ENCODE measurements around the gene HRNR.
A peak's percentile ranks its signal among the peaks of the same experiment; 100 is the strongest.

HRNR gene

DNA sequence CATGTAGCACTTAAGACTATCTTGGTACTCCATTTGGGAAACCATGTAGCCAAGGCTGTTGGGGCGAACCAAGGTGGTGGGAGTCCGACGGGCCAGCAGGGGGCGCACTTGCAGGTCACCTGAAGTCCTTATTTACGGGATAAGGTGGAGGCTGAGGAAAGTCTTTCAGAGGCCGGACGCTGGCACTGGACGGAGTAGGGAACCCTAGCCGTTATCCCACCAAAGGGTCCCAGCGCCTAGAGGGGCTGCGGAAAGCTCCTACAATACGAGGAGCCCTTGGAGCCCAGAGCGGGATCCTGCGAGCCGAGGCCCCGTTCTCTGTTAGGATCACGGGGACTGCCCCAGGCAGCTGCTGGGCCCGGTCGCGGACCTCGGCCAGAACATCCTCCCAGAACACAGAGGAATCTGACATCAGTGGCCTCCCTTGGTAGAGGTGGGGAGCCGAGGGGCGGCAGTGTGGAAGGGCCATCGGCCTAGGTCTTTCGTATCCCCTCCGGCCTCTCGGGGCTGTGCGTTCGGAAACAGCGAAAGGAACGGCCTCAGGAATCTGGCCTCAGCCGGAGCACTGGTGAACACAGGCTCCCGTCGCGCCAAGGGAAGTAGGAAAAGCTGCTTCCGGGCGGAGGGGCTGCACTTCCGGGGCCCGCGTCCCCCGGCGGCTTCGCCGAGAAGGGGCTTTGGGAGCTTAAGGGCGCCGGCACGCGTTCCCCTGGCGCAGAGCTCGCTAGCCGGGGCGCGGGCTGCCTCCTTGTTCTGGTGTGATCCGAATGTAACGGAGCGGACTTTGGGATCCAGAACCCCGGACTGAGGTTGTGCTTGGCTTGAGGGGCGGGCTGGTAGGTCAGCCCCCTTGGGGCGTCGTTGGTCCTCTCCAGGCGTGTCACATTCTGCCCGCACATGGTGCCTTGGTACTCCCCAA lies 35.1 kb downstream of the HRNR start:
- peak; percentile 70 for DNase-seq

DNA sequence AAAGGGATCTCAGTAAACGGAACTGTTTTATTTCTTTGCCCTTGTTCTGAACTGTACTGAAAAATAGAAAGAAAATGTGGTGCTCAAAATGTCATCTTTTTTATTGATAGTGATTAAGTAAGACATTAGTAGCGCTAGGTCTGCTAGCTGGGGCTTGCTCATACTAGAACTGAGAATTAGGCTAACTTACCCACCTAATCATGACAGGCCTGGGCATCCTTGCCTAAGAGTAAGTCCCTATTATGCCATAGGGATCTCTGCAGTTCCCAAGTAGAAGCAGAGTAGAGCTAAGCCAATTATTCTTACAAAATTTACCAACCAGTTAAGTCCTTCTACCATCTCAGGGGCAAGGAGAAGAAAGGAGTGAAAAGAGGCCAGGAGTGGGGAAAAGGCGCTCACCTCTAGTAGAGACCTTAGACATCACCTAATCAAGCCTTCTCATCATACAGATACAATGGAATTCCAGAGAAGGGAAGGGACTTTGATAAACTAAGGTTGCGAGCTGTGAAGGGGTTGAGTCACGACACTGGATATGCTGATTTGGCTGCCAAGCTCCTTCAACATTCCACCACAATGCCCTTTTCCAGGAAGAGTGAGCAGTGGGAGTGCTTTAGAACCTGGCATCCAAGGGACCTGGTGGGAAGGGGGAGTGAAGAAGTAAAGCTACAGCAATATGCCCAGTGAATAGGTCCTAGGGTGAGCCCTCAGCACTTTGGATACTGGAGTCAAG lies 37.3 kb downstream of the HRNR start:
- DNase-seq = no peak

DNA sequence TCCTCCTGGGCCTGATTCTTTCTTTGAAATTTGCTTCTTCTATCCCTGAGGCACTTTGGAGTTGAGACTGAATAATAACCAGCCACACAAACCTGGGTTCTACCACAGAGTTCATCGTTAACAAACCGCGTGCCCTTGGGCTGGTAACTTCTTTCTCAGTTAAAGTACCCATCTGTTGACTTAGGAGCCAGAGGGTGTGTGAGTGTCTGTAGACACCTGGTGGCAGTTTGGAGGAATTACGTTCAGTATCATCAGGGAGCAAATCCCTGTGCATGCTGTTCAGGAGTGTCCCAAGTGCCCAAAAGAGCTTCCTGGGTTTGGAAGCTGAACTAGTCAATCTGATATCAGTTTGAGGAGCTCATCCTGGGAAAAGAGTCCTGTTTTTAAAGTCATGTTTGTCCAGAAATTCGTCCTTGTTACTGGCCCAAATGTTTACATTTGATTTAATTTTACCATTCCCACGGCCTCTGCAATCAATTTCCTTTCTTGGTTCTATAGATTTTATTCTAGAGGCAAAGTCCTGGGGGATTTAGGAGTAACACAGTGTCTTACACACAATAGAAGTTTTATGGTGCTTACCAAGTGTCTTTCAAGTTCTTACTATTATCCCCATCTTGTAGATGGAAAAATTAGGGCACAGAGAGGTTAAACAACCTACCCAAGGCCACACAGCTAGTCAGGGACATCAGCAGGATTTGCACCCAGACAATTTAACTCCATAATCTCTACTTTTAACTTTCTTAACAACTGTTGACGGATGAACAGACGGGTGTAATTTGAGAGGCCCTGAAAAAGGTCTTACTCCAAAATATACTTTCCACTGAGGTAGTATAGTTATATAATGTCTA lies 38.2 kb downstream of the HRNR start:
- peak; percentile 26 for DNase-seq

DNA sequence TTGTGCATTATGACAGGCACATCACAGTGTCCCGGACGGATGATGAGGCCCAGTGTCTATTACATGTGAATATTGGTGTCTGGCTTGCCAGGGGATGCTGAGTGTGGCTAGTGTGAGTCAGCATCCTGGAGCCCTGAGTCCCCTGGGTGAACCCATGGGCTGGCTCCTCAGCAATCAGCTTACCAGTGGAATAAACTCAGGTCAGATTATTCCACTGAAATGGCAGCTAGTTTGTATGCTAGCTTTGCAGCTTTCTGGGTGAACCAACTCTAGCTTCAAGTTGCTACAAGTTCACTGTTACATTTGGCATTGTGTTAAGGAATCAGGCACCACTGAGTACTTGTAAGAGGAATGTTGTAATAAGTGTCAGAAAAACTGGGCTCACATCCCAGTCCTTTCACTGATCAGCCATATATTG lies 41.0 kb downstream of the HRNR start:
- DNase-seq = no peak

GRCh38 chr1:152182431-152182830 lies 41.6 kb downstream of the HRNR start:
- DNase-seq = no peak

DNA sequence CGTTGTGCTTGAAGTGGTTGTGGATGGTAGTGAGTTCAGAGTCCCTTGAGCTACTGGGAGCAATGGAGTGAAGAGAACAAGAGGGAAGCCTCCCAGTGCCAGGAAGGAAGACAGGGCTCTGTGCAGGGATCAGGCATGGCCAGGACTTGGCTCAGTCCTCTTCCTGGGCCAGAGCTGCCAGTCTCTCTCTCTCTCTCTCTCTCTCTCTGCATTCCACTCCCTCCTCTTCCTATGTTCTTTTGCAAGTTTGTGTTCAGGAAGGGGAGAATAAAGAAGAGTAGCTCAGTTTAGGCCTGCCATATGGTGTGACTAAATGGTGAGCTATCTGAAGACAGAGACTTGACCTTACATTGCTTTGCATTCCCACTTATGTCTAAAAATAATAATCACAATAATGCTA lies 44.4 kb downstream of the HRNR start:
- DNase-seq = no peak

- DNase-seq = no peak
These were observed 53.6 kb downstream of the HRNR start for GRCh38 chr1:152170287-152170905.

GRCh38 chr1:152169366-152170025 lies 54.5 kb downstream of the HRNR start:
- no peak for DNase-seq

DNA sequence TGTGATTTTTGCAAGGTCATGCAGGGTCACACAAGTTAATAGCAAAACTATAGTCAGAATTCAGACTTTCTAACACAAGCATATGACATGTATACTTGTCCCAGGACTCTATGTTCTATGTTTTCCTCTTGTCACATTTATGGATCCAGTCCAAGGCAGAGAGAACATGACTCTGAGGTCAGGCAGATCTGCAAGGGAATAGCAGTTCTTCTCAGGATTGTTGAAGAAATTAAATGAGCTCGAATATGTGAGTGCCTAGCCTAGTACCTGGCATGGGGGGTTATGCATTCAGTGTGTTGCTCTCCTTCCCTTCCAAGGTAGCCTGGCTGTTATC lies 55.5 kb downstream of the HRNR start:
- no peak for DNase-seq

GRCh38 chr1:152167835-152168534 lies 56.0 kb downstream of the HRNR start:
- DNase-seq = no peak

DNA sequence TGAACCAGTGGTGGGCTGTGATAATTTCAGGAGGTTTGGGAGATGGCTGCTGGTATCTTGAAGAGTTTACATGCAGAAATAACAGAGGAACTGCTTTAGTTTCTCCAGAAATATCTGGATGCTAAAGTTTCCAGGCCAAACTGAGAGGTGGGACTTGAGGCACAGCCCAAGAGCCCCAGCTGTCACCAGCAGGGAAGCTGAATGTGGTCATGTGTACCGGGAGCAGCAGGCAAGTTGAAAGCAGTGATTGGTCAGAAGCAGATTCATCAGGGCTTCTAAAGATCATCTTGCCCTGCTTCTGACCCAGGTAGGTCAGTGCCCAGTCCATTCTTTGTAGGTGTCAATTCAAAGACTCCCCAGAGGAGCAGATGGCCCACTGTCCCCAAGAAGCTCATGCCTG lies 57.0 kb downstream of the HRNR start:
- DNase-seq = no peak

DNA sequence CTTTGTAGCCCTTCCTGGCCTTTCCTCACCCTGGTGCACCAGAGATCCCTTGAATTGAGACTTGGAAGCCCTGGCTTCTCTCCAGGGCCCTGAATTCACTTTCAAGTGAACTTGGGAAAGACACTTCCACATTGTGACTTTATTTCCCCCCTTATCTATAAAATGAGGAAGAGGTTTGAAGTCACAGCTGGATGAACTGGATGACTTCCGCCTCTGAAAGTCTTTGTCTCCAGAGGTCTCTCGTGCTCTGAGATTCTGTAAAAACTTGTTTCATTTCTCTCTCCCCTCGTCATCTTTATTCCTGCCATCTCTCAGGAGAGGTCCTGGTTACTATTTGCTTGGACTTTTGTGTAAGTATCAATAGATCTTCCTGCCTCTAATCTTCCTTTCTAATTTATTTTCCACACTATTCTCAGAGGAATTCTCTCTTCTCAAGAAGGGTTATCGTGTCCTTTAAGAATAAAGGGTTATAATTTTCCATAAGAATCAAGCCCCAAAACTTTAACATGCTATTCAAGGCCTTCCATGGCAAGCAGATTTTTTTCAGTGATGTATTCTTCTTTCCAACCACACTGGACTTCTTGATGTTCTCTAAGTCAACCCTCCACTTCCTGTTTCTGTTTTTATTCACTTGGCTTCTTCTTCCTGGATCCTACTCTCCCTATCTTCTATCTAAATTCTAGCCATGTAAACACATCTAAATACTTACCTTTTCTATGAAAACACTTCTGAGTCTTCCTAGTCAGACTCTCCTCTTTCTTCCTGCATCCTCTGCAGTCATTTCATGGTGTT lies 58.5 kb downstream of the HRNR start:
- no peak for DNase-seq

GRCh38 chr1:152164517-152165136 lies 59.4 kb downstream of the HRNR start:
- no peak for DNase-seq

DNA sequence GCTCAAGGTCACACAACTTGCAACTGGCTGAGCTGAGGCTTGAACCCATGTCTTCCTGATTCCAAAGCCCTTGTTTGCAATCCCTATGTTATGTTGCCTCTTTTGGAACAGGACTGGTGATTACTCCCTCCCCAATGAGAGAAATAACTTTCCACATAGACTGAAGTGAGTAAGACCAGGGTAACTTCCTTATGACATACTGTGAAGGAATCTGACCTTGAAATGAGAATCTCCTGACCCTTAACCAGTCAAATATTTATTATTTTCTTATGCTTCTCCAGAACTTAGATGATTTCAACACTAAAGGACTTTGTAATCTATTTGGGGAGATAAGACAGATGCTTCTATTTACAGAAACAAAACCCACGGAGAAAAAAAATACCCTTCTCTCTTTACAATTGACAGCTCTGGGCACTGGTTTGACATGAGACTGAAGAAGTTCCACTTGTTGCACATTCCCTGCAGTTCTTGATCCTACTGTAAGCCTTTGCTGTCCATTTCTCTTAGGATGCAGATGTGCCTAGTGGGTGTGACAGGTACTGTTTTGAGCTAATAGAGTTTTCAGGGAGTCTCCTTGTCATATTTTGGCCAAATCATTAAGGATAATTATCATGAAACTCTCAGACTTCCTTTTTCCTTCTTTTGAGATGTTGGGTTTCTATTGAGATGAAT lies 61.1 kb downstream of the HRNR start:
- DNase-seq = no peak
